ENCODE results near the gene AATK.

The AATK gene

DNA sequence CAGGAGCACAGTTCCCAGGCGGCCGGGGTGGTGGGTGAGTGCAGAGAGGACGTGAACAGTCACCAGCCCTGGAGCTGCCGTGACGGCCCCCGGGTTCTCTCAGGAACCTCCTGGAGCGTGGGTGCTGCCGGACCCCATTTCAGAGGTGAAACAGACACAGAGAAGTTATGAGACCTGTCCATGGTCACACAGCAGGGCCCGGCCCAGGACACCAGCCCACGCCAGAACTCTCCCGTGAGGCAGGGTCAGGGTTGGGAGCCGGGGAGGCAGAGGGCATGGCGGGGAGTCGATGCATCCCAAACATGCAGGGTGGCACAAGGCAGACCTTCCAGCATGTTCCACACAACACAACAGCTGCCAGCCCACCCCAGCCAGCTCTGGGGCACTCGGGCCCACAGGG, 4.5 kb downstream of the AATK start:
- Mint-ChIP-seq H3K27ac (no peak overlapping the region), H3K9me3 (no peaks in the 10 kb centered on the region), H3K4me3 (no peak overlapping the region), H3K36me3 (ENCODE audit: low read depth) (no peaks in the 10 kb centered on the region), H3K4me1 (peaks cover 9% of the 10 kb centered on the region), H3K27me3 (ENCODE audit: low read depth) (peaks cover 22% of the 10 kb centered on the region)
- TF ChIP-seq, protein P1, sequence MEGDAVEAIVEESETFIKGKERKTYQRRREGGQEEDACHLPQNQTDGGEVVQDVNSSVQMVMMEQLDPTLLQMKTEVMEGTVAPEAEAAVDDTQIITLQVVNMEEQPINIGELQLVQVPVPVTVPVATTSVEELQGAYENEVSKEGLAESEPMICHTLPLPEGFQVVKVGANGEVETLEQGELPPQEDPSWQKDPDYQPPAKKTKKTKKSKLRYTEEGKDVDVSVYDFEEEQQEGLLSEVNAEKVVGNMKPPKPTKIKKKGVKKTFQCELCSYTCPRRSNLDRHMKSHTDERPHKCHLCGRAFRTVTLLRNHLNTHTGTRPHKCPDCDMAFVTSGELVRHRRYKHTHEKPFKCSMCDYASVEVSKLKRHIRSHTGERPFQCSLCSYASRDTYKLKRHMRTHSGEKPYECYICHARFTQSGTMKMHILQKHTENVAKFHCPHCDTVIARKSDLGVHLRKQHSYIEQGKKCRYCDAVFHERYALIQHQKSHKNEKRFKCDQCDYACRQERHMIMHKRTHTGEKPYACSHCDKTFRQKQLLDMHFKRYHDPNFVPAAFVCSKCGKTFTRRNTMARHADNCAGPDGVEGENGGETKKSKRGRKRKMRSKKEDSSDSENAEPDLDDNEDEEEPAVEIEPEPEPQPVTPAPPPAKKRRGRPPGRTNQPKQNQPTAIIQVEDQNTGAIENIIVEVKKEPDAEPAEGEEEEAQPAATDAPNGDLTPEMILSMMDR (IDR thresholded peaks at IDR 0.05; ENCODE audit: unreplicated experiment in 3 of 3) = no peak

DNA sequence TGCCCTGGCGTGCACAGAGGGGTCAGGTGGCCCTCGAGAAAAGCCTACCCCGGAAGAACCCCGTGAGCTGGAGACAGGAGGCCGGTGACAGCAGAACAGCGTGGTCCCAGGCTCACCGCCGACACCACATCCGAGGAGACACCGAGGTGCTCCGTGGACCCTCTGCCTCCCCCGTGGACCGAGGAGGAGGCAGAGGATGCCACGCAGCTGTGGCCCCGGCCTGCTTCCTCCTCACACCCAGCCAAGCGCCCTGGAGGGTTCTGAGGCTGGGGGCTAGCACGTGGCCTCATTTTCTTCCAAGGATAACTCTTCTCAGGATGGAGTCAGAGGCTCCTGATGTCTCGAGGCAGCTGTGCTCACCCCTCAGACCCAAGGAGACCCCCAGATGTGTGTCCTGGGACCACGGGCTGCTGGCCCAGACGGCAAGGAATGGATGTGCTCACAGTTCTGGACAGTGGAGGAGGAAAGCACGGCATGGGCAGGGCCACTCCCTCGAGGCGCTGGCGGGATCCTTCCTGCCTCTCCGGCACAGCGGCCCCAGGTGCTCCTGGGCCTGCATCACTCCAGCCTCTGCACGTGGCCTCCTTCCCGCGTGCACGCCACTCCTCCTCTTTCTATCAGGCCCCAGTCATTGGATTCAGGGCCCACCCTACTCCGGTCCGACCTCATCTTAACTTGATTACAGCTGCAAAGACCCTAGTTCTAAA, 5.1 kb downstream of the AATK start:
- peaks cover 22% of the 10 kb centered on the region for H3K27me3 Mint-ChIP-seq (ENCODE audit: low read depth)
- H3K4me1 Mint-ChIP-seq = peaks cover 9% of the 10 kb centered on the region
- no peak overlapping the region for H3K27ac Mint-ChIP-seq
- no peaks in the 10 kb centered on the region for H3K9me3 Mint-ChIP-seq
- TF ChIP-seq, protein P1 (IDR thresholded peaks at IDR 0.05; ENCODE audit: unreplicated experiment in 3 of 3) = no peak
- H3K36me3 Mint-ChIP-seq (ENCODE audit: low read depth) = no peaks in the 10 kb centered on the region
- no peak overlapping the region for H3K4me3 Mint-ChIP-seq

DNA sequence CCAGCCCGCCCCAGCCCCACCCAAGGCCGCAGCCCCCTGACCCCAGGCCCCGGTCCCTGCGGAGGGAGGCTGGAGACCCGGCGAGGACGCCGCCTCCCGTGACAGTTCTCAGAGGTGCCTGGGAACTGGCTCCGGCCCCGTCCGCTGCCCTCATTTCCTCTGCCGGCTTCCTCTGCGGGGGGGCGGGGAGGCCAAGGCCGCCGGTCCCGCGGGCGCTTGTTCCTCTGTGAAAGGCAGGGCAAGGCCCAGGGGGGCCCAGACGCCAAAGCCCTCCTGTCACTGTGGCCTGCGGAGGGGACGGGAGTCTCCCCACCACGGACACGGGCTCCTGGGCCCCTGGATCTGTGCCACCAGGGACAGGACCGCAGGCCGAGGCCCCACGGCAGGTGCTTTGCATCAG, 5.7 kb downstream of the AATK start:
- Mint-ChIP-seq H3K4me3 (no peak overlapping the region), H3K9me3 (no peaks in the 10 kb centered on the region), H3K4me1 (peaks cover 9% of the 10 kb centered on the region), H3K27me3 (ENCODE audit: low read depth) (peaks cover 22% of the 10 kb centered on the region), H3K36me3 (ENCODE audit: low read depth) (no peaks in the 10 kb centered on the region), H3K27ac (no peak overlapping the region)
- TF ChIP-seq, protein P1 (IDR thresholded peaks at IDR 0.05; ENCODE audit: unreplicated experiment in 3 of 3) = no peak

DNA sequence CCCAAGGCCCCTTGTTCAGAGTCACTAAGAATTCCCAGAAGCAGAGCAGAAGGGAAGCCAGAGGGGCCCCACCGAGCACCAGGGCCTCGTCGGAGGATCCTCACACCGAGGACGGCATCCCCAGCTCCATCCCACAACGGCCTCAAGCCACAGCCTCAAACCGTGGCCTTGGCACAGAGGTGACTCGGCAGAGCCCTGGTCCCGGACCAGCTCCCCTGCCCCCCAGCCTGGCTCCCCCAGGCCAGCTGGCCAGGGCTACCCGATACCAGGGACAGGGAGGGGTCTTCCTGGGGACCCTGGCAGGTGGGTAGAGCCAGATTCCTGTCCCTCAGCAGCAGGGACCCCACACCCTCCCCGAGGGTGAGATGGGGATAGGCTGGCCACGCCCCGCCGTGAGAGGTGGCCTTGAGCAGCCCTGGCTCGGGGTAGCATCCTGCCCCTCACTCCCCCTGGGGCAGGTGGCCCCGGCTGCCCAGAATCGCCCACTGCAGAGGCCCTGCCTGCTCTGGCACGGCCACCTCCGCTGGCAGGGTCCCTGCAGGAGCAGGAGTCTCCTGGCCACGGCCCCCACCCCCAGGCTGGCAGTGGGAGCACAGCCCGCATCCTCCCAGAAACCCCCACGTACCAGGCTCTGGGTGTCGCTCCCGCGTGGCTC, 6.3 kb downstream of the AATK start:
- H3K9me3 Mint-ChIP-seq = no peaks in the 10 kb centered on the region
- TF ChIP-seq, protein P1 (IDR thresholded peaks at IDR 0.05; ENCODE audit: unreplicated experiment in 3 of 3) = no peak

DNA sequence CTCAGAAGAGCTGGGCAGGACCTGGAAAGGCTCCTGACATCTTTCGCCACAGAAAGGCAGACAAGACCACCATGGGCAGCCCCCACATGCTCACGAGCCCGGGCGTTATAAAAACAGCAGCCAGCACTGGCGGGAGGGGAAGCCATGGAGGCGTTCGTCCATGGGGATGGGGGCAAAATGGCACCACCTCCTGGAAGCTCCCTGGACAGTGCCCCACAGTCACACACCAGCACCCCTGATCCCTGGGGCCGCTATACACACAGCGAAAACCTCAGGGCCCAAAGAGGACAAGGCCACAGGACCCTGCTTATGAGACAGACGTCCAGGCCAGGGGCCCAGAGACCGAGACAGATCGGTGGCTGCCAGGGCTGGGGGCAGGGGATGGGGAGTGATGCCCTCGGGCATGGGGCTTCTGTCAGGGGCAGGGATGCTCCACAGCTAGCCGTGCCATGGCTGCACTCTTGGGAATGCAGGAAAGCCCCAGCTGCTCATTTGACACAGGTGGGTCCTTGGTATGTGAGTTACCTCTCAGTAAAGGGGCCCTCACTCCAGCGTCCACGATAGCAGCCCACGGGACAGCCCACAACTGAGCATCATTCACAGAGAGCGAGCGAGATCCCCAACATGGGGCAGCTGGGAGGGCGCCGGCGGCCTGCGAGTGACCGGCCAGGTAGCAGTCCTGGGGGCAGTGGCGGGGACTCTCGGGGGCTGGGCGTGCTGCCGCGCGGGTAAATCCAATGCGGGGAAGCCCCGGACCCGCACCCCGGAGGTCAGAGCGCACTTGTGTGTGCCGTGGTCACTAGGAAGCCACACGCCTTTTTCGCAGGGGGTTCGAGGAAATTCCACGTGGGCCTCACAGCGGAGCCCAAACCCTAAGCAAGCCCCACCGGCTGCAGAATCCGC, 7.1 kb downstream of the AATK start:
- Mint-ChIP-seq H3K4me3 (no peak overlapping the region), H3K4me1 (no peaks in the 10 kb centered on the region), H3K9me3 (no peaks in the 10 kb centered on the region), H3K27ac (no peak overlapping the region), H3K27me3 (ENCODE audit: low read depth) (peaks cover 11% of the 10 kb centered on the region), H3K36me3 (ENCODE audit: low read depth) (no peaks in the 10 kb centered on the region)
- TF ChIP-seq, protein P1 (IDR thresholded peaks at IDR 0.05; ENCODE audit: unreplicated experiment in 3 of 3) = no peak

More for the DNA sequence above, 6.3 kb downstream of the AATK start:
- H3K4me1 Mint-ChIP-seq = peaks cover 7% of the 10 kb centered on the region
- H3K4me3 Mint-ChIP-seq = no peak overlapping the region
- no peak overlapping the region for H3K27ac Mint-ChIP-seq
- H3K36me3 Mint-ChIP-seq (ENCODE audit: low read depth) = no peaks in the 10 kb centered on the region
- H3K27me3 Mint-ChIP-seq (ENCODE audit: low read depth) = peaks cover 16% of the 10 kb centered on the region
